VCaP (cell line): ENCODE results near the gene BACE2.
"Not testable (repeated sequence)": the region's sequence is repeated elsewhere in the genome, so short reads cannot be mapped to it uniquely, and the experiment has no call there.

Experiments used
- H3K27ac ChIP-seq: fragments of 450-650 bp; 2 replicates; pipeline ENCODE4 v1.5.1; 2017
- TF ChIP-seq, protein P1 (sequence below): fragments of 450-650 bp; conservative IDR thresholded peaks from 2 replicates; pipeline ENCODE4 v1.5.1; 2017; ENCODE audit warnings: mild to moderate bottlenecking, moderate library complexity

The BACE2 gene

DNA sequence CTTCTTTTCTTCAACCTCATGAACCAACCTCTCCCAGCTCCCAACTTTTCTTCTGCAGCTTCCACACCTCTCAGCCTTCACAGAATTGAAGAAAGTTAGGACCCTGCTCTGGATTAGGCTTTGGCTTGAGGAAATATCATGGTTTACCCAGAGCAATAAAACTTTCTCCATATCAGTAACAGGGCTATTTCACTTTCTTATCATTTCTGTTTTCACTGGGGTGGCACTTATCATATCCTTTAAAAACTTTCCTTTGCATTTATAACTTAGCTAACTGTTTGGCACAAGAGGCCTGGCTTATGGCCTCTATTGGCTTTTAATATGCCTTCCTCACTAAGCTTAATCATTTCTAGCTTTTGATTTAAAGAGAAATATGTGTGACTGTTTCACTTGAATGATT, 139.3 kb downstream of the BACE2 start:
- H3K27ac ChIP-seq, result no peak overlapping the region
- TF ChIP-seq, protein P1, sequence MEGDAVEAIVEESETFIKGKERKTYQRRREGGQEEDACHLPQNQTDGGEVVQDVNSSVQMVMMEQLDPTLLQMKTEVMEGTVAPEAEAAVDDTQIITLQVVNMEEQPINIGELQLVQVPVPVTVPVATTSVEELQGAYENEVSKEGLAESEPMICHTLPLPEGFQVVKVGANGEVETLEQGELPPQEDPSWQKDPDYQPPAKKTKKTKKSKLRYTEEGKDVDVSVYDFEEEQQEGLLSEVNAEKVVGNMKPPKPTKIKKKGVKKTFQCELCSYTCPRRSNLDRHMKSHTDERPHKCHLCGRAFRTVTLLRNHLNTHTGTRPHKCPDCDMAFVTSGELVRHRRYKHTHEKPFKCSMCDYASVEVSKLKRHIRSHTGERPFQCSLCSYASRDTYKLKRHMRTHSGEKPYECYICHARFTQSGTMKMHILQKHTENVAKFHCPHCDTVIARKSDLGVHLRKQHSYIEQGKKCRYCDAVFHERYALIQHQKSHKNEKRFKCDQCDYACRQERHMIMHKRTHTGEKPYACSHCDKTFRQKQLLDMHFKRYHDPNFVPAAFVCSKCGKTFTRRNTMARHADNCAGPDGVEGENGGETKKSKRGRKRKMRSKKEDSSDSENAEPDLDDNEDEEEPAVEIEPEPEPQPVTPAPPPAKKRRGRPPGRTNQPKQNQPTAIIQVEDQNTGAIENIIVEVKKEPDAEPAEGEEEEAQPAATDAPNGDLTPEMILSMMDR, result no peak

DNA sequence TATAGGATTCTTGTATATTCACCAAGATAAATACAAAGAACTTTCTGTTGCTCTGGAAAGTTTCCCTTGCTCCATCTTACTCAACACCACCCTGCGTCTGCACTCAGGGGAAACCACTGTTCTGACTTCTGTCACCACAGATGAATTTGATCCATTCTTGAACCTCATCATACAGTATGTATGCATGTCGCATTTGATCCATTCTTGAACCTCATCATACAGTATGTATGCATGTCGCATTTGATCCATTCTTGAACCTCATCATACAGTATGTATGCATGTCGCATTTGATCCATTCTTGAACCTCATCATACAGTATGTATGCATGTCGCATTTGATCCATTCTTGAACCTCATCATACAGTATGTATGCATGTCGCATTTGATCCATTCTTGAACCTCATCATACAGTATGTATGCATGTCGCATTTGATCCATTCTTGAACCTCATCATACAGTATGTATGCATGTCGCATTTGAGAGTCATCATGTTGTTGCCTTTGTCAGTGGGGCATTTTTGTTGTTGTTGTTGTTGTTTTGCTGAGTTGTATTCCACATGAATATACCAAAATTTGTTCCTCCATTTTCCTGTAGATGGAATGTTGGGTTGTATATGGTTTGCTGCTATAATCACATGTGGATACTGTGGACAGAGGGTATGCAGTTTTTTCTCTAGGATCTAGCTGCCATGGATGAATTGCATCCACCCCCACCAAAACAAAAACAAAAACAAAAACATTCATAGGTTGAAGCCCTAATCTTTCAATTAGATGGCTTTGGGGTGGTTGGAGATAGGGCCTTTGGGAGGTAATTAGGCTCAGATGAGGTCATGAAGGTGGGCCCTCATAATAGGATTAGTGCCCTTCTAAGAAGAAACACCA, 145.6 kb downstream of the BACE2 start:
- not testable (repeated sequence) for H3K27ac ChIP-seq

DNA sequence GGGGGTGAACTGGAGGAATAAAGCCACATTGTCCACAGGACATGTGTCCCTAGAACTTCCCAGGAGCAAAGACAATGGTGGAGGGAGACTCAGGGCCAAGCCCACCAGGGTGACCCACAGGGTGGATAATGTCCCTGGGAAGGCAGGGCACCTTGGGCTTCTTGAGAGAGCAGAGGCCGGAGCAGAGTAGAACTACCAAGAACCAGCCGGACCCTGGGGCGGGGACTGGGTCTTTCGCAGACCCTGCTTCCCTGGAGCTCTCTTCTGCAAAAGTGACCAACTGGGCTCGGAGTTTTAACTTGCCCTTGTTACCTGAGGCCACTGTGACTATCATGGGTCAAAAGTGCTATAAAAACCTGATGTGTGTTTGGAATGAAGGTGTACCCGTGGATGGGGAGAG, 147.8 kb downstream of the BACE2 start:
- TF ChIP-seq, protein P1, result no peak
- H3K27ac ChIP-seq, result peak overlapping the region; percentile 81; the same call in 1 of the 2 replicates

DNA sequence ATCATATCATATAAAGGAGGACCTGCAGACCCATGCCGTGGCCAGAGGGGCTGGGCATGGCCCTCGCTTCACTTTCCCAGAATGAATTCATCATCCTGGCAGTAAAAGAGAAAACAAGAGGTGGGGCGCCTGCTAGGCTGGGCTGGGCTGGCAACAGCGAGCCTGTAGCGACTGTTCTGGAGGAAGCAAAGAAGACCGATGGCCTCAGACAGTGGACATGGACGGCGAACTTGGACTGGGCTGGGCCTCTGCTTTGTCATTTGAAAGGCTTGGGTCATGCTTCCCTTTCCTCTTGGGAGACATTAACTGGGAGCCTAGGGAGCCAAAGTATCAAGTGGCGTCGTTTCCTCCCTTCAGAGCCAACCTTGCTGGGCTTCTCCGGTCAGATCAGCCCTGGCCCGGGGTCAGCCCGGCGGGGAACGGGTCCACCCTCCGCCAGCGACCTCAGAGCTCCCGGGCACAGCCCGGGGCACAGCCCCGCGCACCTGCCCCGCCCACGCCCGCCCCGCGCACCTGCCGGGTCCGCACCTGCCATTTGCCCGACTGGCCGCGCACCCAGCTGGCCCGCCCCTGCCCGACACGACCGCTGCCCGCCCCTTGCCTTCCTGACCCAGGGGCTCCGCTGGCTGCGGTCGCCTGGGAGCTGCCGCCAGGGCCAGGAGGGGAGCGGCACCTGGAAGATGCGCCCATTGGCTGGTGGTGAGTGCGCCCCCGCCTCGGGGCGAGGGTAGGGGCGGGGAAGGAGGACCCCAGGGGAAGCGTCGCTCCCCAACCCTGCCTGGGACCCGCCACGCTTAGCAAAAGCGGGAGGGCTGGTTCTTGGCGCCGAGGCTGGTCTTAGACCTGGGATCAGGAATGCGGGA, 148.5 kb downstream of the BACE2 start, which contains the start of gene FAM3B:
FAM3B (plus strand) TSS at position 602 of the 863 bp plus-strand sequence; CDS start at position 681, 79 bp downstream.
- H3K27ac ChIP-seq, result peak within 1 kb of the TSS; percentile 81
- TF ChIP-seq, protein P1, result no peak

DNA sequence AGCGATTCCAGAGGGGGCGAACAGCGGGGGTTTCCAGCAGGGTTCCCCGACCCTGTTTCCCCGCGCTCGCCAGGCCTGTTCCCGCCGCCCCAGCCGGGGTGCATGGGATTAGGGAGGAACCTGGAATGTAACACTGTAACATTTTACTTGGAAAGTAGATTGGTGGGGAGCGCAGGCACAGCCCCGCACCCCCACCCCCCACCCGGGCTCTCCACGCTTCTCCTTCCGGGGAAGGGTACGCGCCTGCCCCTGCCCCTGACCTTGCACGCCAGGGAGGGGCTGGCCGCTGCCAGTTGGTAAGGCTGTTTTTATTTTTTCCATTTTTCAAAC, 149.1 kb downstream of the BACE2 start:
- H3K27ac ChIP-seq, result peak overlapping the region; percentile 81
- TF ChIP-seq, protein P1, result no peak

DNA sequence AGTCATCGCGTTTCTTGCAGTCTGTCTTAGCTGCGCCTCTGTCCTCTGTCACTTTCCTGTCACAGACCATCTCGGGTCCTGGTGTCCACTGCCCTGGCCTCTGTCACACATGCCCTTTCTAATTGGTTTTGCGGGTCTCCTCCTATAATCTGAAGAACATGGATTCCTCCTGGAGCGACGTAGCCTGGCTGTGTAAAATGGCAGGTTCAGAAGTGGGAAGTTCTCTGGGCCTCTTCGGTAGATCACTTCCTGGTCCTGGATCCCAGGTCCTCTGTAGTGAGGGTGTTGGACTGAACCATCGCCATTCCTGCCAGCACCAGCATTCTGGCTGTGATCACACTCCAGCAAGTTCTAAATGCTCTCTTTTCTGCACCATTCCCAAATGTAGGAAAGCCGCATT, 149.5 kb downstream of the BACE2 start:
- H3K27ac ChIP-seq, result peak overlapping the region; percentile 81
- TF ChIP-seq, protein P1, result no peak

DNA sequence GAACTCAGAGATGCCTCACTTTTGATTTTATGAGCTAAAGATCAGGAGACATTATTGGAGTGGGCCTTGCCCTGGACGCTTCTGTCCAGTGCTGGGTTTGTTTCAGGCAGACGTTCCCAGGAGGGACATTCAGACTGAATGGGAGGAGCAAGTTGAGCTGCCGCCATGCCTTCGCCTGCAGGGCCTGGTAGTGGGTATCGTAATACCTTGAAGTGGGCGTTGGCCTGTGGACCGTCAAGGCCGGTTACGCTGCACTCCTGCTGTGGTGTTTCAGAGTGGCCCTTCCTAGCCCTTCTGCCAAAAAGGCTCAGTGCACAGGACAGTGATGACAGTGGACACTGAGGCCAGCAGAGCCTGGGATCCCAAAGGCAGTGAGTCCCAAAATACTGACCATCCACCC, 150.3 kb downstream of the BACE2 start:
- H3K27ac ChIP-seq, result no peak overlapping the region
- TF ChIP-seq, protein P1, result no peak
